GM21619 (cell line): ENCODE results near the gene RBP5.

Experiments
- ATAC-seq: cut with Tn5 transposase; IDR thresholded peaks from one replicate; pipeline ENCODE4 v1.9.1; 2021; ENCODE audit not compliant: unreplicated experiment

RBP5 gene

GRCh38 chr12:7076493-7076892 is 52.2 kb downstream of the RBP5 start:
- no peak for ATAC-seq

- no peak for ATAC-seq
These were observed 52.8 kb downstream of the RBP5 start for GRCh38 chr12:7075939-7076338.

GRCh38 chr12:7075518-7075917 is 53.2 kb downstream of the RBP5 start:
- ATAC-seq = no peak

GRCh38 chr12:7073946-7074345 is 54.7 kb downstream of the RBP5 start:
- ATAC-seq = no peak
